CD4-positive, alpha-beta memory T cell (primary cell): Measurements from ENCODE around the gene CNOT4. TPM values are rescaled to one million over a fixed set of nuclear protein-coding genes. Genes with fewer than 3 reads are reported as not detected.
A peak's percentile ranks its signal among the peaks of the same experiment; 100 is the strongest.

Experiments used
- CTCF ChIA-PET: fragments of 350-600 bp; sonication (Branson Sonifier 250); formaldehyde crosslinking; loops from one replicate; lab custom pipeline; 2021; ENCODE audit warnings: inconsistent platforms; ENCODE audit not compliant: partially characterized antibody; lab: Charles Lee
- POLR2A ChIA-PET: fragments of 350-600 bp; sonication (Branson Sonifier 250); formaldehyde crosslinking; loops from one replicate; lab custom pipeline; 2021; ENCODE audit not compliant: partially characterized antibody; lab: Charles Lee
- DNase-seq, 5 donors: peaks; one replicate each; pipeline versions ENCODE4 v3.0.0 to v3.0.0-alpha.2; 2020 to 2022; ENCODE audit warnings: mixed read lengths in 1 of 5
- H3K27ac ChIP-seq: one replicate; pipeline ENCODE4 v1.7.0; 2013; ENCODE audit warnings: low read depth, low read length
- H3K27me3 ChIP-seq: 2 replicates; pipeline ENCODE4 v1.7.0; 2013; ENCODE audit warnings: mild to moderate bottlenecking, low read length, moderate library complexity; ENCODE audit not compliant: insufficient read depth
- H3K36me3 ChIP-seq: 2 replicates; pipeline ENCODE4 v1.7.0; 2013; ENCODE audit warnings: mild to moderate bottlenecking, low read length, moderate library complexity; ENCODE audit not compliant: insufficient read depth
- H3K4me1 ChIP-seq: 2 replicates; pipeline ENCODE4 v1.7.0; 2013; ENCODE audit warnings: mild to moderate bottlenecking, low read length, moderate library complexity; ENCODE audit not compliant: insufficient read depth
- H3K4me3 ChIP-seq, 2 donors: one replicate each; pipeline ENCODE4 v1.7.0; 2013; ENCODE audit warnings: low read length in 2 of 2, mild to moderate bottlenecking in 1 of 2
- H3K9me3 ChIP-seq, 2 donors: one replicate each; pipeline ENCODE4 v1.7.0; 2013; ENCODE audit warnings: low read length in 2 of 2, control low read depth in 1 of 2; ENCODE audit not compliant: control insufficient read depth in 1 of 2
- H3K27ac Mint-ChIP-seq, 7 donors: one replicate each; pipeline ENCODE4 v1.8.0; 2020 to 2021; ENCODE audit warnings: mixed read lengths in 7 of 7, mild to moderate bottlenecking in 6 of 7, inconsistent platforms in 3 of 7, moderate library complexity in 3 of 7
- H3K27me3 Mint-ChIP-seq, 2 donors: one replicate each; pipeline ENCODE4 v1.8.0; 2020 to 2021; ENCODE audit warnings: mixed read lengths in 2 of 2
- H3K36me3 Mint-ChIP-seq, 2 donors: one replicate each; pipeline ENCODE4 v1.8.0; 2020 to 2021; ENCODE audit warnings: mixed read lengths in 2 of 2, inconsistent platforms in 1 of 2, mild to moderate bottlenecking in 1 of 2
- H3K4me1 Mint-ChIP-seq, 4 donors: one replicate each; pipeline ENCODE4 v1.8.0; 2020 to 2021; ENCODE audit warnings: mixed read lengths in 4 of 4, mild to moderate bottlenecking in 1 of 4
- H3K4me3 Mint-ChIP-seq, 8 donors: one replicate each; pipeline ENCODE4 v1.8.0; 2020 to 2021; ENCODE audit warnings: mixed read lengths in 8 of 8, mild to moderate bottlenecking in 7 of 8, moderate library complexity in 6 of 8, inconsistent platforms in 3 of 8
- H3K9me3 Mint-ChIP-seq, 8 donors: one replicate each; pipeline ENCODE4 v1.8.0; 2020 to 2021; ENCODE audit warnings: mixed read lengths in 8 of 8, mild to moderate bottlenecking in 5 of 8, inconsistent platforms in 3 of 8, moderate library complexity in 1 of 8
- intact Hi-C: fragments of 100-400 bp; cut with micrococcal nuclease; formaldehyde crosslinking; loops from one replicate; pipeline ENCODE4 v1.15.1; 2023
- polyA plus RNA-seq, 2 donors: library from polyadenylated mRNA; unstranded; fragments of 300-500 nt; fragmentation: Illumina TruSeq; gene quantifications; one replicate each; pipeline ENCODE4 v1.2.3, GENCODE V29; 2021
- total RNA-seq, 2 experiments: library from RNA; stranded (reverse); gene quantifications; one replicate each; pipeline ENCODE4 v1.2.3, GENCODE V29; 2021

CNOT4 gene
- total and polyA plus RNA-seq, 4 experiments from 2014 or later = 11.1 to 35.0 (median 26.2) TPM

DNA sequence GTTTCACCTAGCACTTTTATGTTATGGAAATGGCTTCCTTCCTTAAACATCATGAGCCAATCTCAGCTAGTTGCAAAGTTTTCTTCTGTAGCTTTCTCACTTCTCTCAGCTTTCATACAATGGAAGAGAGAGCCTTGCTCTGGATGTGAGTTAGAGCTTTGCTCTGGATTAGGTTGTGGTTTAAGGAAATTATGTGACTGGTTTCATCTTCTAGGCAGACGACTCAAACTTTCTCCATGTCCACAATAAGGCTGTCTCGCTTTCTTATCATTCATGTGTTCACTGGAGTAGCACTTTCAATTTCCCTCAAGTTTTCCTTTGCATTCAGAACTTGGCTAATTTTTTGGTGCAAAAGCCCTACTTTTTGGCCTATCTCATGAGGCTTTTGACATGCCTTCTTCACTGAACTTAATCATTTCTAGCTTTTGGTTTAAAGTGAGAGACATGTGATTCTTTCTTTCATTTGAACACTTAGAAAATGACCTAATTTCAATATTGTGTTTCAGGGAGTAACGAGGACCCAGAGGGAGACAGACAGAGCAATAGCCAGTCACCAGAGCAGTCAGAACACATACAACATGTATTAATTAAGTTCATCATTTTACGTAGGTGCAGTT lies 49.8 kb downstream of the CNOT4 start:
- peaks cover 6 to 22% of the 10 kb centered on the region in 2 donors for H3K36me3 Mint-ChIP-seq
- Histone ChIP-seq H3K27ac (no peak overlapping the region), H3K4me1 (peaks cover 24% of the 10 kb centered on the region), H3K9me3 (no peaks in the 10 kb centered on the region), H3K36me3 (no peaks in the 10 kb centered on the region), H3K4me3 (no peak overlapping the region), H3K27me3 (no peaks in the 10 kb centered on the region)
- intact Hi-C loops = no loop called here
- DNase-seq = no peak
- no peaks in the 10 kb centered on the region for H3K27me3 Mint-ChIP-seq
- no peaks in the 10 kb centered on the region for H3K9me3 Mint-ChIP-seq
- peak overlapping the region in 3 of 7 donors; percentile 5 to 88 (median 39) for H3K27ac Mint-ChIP-seq
- H3K4me1 Mint-ChIP-seq = peaks cover 41 to 69% (median 56%) of the 10 kb centered on the region in 4 donors
- CTCF ChIA-PET = no interaction called here
- POLR2A ChIA-PET = no interaction called here
- peak overlapping the region in 2 of 8 donors; percentile 5 to 32 for H3K4me3 Mint-ChIP-seq

DNA sequence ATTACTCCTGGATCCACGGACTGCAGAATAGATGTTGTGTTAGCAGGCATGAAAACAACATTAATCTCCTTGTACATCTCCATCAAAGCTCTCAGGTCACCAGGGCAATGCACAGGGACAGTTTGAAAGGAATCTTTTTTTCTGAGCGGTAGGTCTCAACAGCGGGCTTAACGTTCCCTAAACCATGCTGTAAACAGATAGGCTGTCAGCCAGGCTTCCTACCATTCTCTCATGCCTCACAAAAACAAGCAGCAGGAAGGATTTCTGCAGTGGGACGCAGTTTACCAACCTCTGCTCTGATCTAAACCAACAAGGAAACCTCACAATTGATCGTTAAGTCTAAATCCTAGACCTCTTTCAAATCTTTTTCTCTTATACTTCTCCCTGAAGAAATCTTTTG lies 50.8 kb downstream of the CNOT4 start:
- POLR2A ChIA-PET = no interaction called here
- no peak overlapping the region for H3K4me3 Mint-ChIP-seq

DNA sequence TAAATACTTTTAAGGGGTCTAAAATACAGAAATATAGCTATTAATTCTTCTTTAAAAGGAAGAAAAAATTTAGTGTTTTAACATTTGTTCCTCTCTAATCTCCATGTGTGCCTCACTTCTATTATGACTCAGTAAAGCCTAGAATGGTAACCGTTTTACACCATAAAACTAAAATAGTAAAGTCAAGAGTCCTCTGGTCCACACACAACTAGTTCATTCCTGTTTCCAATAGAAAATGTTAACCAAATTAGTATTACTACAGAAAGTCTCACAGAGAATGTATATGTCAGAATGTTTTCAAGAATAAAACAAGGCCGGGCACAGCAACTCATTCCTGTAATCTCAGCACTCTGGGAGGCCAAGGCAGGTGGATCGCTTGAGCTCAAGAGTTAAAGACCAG lies 55.8 kb downstream of the CNOT4 start:
- intact Hi-C loops = no loop called here
- no peak overlapping the region for H3K4me3 Mint-ChIP-seq
- ChIA-PET CTCF (no interaction called here), POLR2A (no interaction called here)
- H3K27ac ChIP-seq = no peak overlapping the region
- no peaks in the 10 kb centered on the region for H3K36me3 ChIP-seq
- no peak for DNase-seq
- H3K4me1 ChIP-seq = peaks cover 16% of the 10 kb centered on the region
- H3K9me3 ChIP-seq = no peaks in the 10 kb centered on the region
- H3K4me1 Mint-ChIP-seq = peaks cover 42 to 70% (median 51%) of the 10 kb centered on the region in 4 donors
- H3K4me3 ChIP-seq = no peak overlapping the region
- no peaks in the 10 kb centered on the region for H3K9me3 Mint-ChIP-seq
- H3K27ac Mint-ChIP-seq = peak overlapping the region in 1 of 7 donors; percentile 53
- H3K27me3 ChIP-seq = no peaks in the 10 kb centered on the region
- H3K36me3 Mint-ChIP-seq = peaks cover 3 to 7% of the 10 kb centered on the region in 2 donors
- no peaks in the 10 kb centered on the region for H3K27me3 Mint-ChIP-seq

More for the DNA sequence above, 50.8 kb downstream of the CNOT4 start:
- CTCF ChIA-PET = no interaction called here
- peaks cover 41 to 73% (median 57%) of the 10 kb centered on the region in 4 donors for H3K4me1 Mint-ChIP-seq
- no peak overlapping the region for H3K27ac Mint-ChIP-seq
- Histone ChIP-seq H3K4me1 (peaks cover 24% of the 10 kb centered on the region), H3K4me3 (no peak overlapping the region), H3K36me3 (no peaks in the 10 kb centered on the region), H3K9me3 (no peaks in the 10 kb centered on the region), H3K27me3 (no peaks in the 10 kb centered on the region), H3K27ac (no peak overlapping the region)
- no peak for DNase-seq
- H3K9me3 Mint-ChIP-seq = no peaks in the 10 kb centered on the region
- intact Hi-C loops = no loop called here
- no peaks in the 10 kb centered on the region for H3K27me3 Mint-ChIP-seq
- peaks cover 4 to 18% of the 10 kb centered on the region in 2 donors for H3K36me3 Mint-ChIP-seq

- CTCF ChIA-PET = no interaction called here
- Histone ChIP-seq H3K4me3 (no peak overlapping the region), H3K27me3 (no peaks in the 10 kb centered on the region), H3K9me3 (no peaks in the 10 kb centered on the region), H3K4me1 (peaks cover 22% of the 10 kb centered on the region), H3K36me3 (no peaks in the 10 kb centered on the region), H3K27ac (no peak overlapping the region)
- Mint-ChIP-seq H3K27ac (peak overlapping the region in 1 of 7 donors; percentile 8), H3K9me3 (peaks cover 0 to 2% (median 0%) of the 10 kb centered on the region in 8 donors), H3K4me1 (peaks cover 36 to 57% (median 43%) of the 10 kb centered on the region in 4 donors), H3K36me3 (peaks cover 4 to 8% of the 10 kb centered on the region in 2 donors), H3K4me3 (peak overlapping the region in 1 of 8 donors; percentile 35), H3K27me3 (no peaks in the 10 kb centered on the region)
- POLR2A ChIA-PET = no interaction called here
- intact Hi-C loops = no loop called here
- no peak for DNase-seq
These were observed 60.5 kb downstream of the CNOT4 start for GRCh38 chr7:135449436-135449835.

- Histone ChIP-seq H3K4me3 (no peak overlapping the region), H3K27ac (no peak overlapping the region), H3K36me3 (no peaks in the 10 kb centered on the region), H3K4me1 (peaks cover 22% of the 10 kb centered on the region), H3K27me3 (no peaks in the 10 kb centered on the region), H3K9me3 (no peaks in the 10 kb centered on the region)
- CTCF ChIA-PET = no interaction called here
- intact Hi-C loops = no loop called here
- H3K27ac Mint-ChIP-seq = peak overlapping the region in 1 of 7 donors; percentile 11
- POLR2A ChIA-PET = no interaction called here
- H3K4me3 Mint-ChIP-seq = peak overlapping the region in 1 of 8 donors; percentile 43
- peaks cover 5 to 9% of the 10 kb centered on the region in 2 donors for H3K36me3 Mint-ChIP-seq
- no peaks in the 10 kb centered on the region for H3K27me3 Mint-ChIP-seq
- peaks cover 0 to 2% (median 0%) of the 10 kb centered on the region in 8 donors for H3K9me3 Mint-ChIP-seq
- DNase-seq = no peak
- H3K4me1 Mint-ChIP-seq = peaks cover 34 to 53% (median 42%) of the 10 kb centered on the region in 4 donors
These were observed 61.1 kb downstream of the CNOT4 start for GRCh38 chr7:135448753-135449152.

DNA sequence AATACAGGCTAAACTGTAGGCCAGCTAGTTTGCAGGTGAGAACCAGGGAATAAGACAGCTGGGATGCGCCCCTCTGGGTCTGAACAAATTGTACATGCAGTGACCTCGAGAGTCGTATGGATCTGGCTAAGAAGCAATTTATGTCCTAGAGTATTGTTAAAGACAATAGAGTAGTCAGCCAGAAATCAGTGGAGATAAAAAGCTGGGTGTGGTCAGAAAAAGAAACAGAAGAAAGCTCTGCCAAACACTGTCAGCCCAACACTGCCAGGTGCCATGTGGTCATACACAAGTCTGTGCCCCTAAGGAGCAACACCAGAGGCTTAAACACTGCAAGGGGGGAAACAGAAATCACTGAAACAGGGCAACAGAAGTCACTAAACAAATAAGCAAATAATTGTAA lies 62.2 kb downstream of the CNOT4 start:
- ChIA-PET CTCF (no interaction called here), POLR2A (no interaction called here)
- no peaks in the 10 kb centered on the region for H3K9me3 ChIP-seq
- no peaks in the 10 kb centered on the region for H3K27me3 Mint-ChIP-seq
- peaks cover 10 to 15% of the 10 kb centered on the region in 2 donors for H3K36me3 Mint-ChIP-seq
- no peaks in the 10 kb centered on the region for H3K36me3 ChIP-seq
- peak overlapping the region in 3 of 8 donors; percentile 11 to 38 (median 27) for H3K4me3 Mint-ChIP-seq
- H3K4me3 ChIP-seq = no peak overlapping the region
- no peak overlapping the region for H3K27ac ChIP-seq
- intact Hi-C loops = no loop called here
- no peaks in the 10 kb centered on the region for H3K27me3 ChIP-seq
- H3K27ac Mint-ChIP-seq = peak overlapping the region in 4 of 7 donors; percentile 36 to 74 (median 42)
- H3K9me3 Mint-ChIP-seq = peaks cover 0 to 2% (median 0%) of the 10 kb centered on the region in 8 donors
- no peak for DNase-seq
- peaks cover 30 to 52% (median 43%) of the 10 kb centered on the region in 4 donors for H3K4me1 Mint-ChIP-seq
- peaks cover 22% of the 10 kb centered on the region for H3K4me1 ChIP-seq

- no peak for DNase-seq
- no peaks in the 10 kb centered on the region for H3K9me3 ChIP-seq
- no peak overlapping the region for H3K27ac ChIP-seq
- Mint-ChIP-seq H3K27ac (no peak overlapping the region), H3K4me1 (peaks cover 23 to 48% (median 37%) of the 10 kb centered on the region in 4 donors), H3K36me3 (peaks cover 14 to 18% of the 10 kb centered on the region in 2 donors), H3K9me3 (peaks cover 0 to 2% (median 0%) of the 10 kb centered on the region in 8 donors), H3K4me3 (no peak overlapping the region), H3K27me3 (no peaks in the 10 kb centered on the region)
- H3K4me3 ChIP-seq = no peak overlapping the region
- CTCF ChIA-PET = no interaction called here
- H3K4me1 ChIP-seq = peaks cover 22% of the 10 kb centered on the region
- H3K27me3 ChIP-seq = no peaks in the 10 kb centered on the region
- intact Hi-C loops = no loop called here
- POLR2A ChIA-PET = no interaction called here
- no peaks in the 10 kb centered on the region for H3K36me3 ChIP-seq
These were observed 64.2 kb downstream of the CNOT4 start for GRCh38 chr7:135445690-135446089.
